Cardiac muscle cell (in vitro differentiated cells and primary cell): ENCODE results near the gene RBMS1. TPM values are rescaled to one million over a fixed set of nuclear protein-coding genes. Genes with fewer than 3 reads are reported as not detected.

ENCODE experiments used
- DNase-seq, 2 donors: peaks; one replicate each; pipeline versions ENCODE4 v3.0.0 to v3.0.0-alpha.2; 2010 to 2017; ENCODE audit warnings: low read depth in 1 of 2, low spot score in 1 of 2
- H3K27ac ChIP-seq: fragments of 200-600 bp; sonication (generic); 2 replicates; pipeline ENCODE4 v1.5.1; 2016
- H3K27me3 ChIP-seq: fragments of 200-600 bp; sonication (generic); 2 replicates; pipeline ENCODE4 v1.6.0; 2016; ENCODE audit warnings: control low read depth
- H3K36me3 ChIP-seq: fragments of 200-600 bp; sonication (generic); 2 replicates; pipeline ENCODE4 v1.5.1; 2016; ENCODE audit warnings: control low read depth
- H3K4me1 ChIP-seq: fragments of 200-600 bp; sonication (generic); 2 replicates; pipeline ENCODE4 v1.8.1; 2017; ENCODE audit warnings: low read depth, mild to moderate bottlenecking, mixed run types
- H3K4me3 ChIP-seq: fragments of 200-600 bp; sonication (generic); 2 replicates; pipeline ENCODE4 v1.5.1; 2016; ENCODE audit warnings: mild to moderate bottlenecking
- H3K9me3 ChIP-seq: fragments of 200-600 bp; sonication (generic); 2 replicates; pipeline ENCODE4 v1.5.1; 2017; ENCODE audit warnings: low read depth, mild to moderate bottlenecking, control low read depth
- polyA plus RNA-seq: library from polyadenylated mRNA; unstranded; fragments of >200 nt; fragmentation: Nextera tagmentation; extraction: Ambion mirVana; gene quantifications from 2 replicates; pipeline ENCODE4 v1.2.1, GENCODE V29; 2016
- total RNA-seq: library from RNA; depleted of rRNA; stranded (reverse); fragments of >200 nt; gene quantifications from 2 replicates; pipeline ENCODE4 v1.2.3, GENCODE V29; 2016
- TF ChIP-seq, protein P1 (sequence below): IDR thresholded peaks from 2 replicates; pipeline ENCODE4 v1.5.1; 2012; ENCODE audit warnings: low read depth, mild to moderate bottlenecking, low read length

RBMS1 gene
- total and polyA plus RNA-seq, 2 experiments from 2014 or later, result 89.5 to 99.9 TPM

DNA sequence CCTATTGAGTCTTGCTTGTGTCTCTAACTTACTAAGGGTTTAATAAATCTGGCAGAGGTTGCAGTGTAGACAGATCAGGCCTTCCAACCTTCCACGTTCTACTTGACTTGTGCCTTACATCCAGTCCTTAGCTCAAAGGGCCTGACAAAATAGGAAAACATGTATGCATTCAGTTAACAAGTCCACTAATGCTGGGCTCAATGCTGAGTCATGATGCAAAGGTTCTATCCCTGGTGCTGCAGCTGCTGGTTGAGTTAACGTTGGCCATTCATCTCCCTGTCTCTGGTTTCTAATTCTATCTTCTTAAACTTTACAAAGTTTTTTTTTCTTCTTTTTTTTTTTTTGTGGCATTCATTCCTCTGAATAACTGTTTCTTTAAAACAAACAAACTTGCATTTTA lies 247.3 kb downstream of the RBMS1 start:
- peaks cover 26% of the 10 kb centered on the region for H3K4me1 ChIP-seq
- no peaks in the 10 kb centered on the region for H3K36me3 ChIP-seq
- no peaks in the 10 kb centered on the region for H3K9me3 ChIP-seq
- DNase-seq, result no peak
- no peak overlapping the region for H3K27ac ChIP-seq
- TF ChIP-seq, protein P1, sequence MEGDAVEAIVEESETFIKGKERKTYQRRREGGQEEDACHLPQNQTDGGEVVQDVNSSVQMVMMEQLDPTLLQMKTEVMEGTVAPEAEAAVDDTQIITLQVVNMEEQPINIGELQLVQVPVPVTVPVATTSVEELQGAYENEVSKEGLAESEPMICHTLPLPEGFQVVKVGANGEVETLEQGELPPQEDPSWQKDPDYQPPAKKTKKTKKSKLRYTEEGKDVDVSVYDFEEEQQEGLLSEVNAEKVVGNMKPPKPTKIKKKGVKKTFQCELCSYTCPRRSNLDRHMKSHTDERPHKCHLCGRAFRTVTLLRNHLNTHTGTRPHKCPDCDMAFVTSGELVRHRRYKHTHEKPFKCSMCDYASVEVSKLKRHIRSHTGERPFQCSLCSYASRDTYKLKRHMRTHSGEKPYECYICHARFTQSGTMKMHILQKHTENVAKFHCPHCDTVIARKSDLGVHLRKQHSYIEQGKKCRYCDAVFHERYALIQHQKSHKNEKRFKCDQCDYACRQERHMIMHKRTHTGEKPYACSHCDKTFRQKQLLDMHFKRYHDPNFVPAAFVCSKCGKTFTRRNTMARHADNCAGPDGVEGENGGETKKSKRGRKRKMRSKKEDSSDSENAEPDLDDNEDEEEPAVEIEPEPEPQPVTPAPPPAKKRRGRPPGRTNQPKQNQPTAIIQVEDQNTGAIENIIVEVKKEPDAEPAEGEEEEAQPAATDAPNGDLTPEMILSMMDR, result no peak
- no peaks in the 10 kb centered on the region for H3K27me3 ChIP-seq
- H3K4me3 ChIP-seq, result no peak overlapping the region

- no peaks in the 10 kb centered on the region for H3K36me3 ChIP-seq
- no peaks in the 10 kb centered on the region for H3K9me3 ChIP-seq
- TF ChIP-seq, protein P1, result no peak
- H3K4me1 ChIP-seq, result peaks cover 24% of the 10 kb centered on the region
- DNase-seq, result no peak
- H3K27ac ChIP-seq, result no peak overlapping the region
- H3K27me3 ChIP-seq, result no peaks in the 10 kb centered on the region
- no peak overlapping the region for H3K4me3 ChIP-seq
Observed at GRCh38 chr2:160245614-160246155, 247.9 kb downstream of the RBMS1 start.

DNA sequence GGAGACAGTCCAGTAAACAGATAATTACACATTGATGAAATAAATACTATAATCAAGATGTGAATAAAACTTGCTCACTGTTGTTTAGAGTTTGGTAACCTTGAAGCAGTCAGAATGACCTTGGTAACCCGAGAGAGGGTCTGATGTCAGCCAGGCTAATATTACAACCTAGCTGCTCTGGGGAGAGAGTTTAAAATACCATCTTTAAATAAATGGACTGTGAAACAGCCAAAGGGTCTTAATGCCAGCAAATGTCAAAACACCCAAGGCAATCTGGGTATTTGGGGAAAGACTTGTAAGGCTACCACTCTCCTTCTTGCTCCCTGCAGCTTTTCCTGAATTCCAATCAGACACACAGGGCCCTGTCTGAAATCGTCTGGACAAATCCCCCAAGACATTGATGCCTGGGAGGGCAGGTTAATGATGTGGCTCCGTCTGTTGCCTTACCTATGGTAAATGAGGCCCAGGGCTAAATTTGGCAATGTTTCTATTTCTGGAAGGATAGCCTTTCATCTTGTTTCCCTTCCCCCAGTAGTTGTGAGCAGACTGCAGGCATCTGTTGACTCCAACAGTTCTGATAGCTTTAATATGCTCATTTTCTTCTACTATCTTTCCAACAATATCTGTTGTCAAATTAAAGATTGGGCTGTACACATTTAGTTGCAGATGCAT lies 250.6 kb downstream of the RBMS1 start:
- Histone ChIP-seq H3K27me3 (no peaks in the 10 kb centered on the region), H3K9me3 (no peaks in the 10 kb centered on the region), H3K4me3 (no peak overlapping the region), H3K36me3 (no peaks in the 10 kb centered on the region), H3K27ac (peak overlapping the region; percentile 94), H3K4me1 (peaks cover 28% of the 10 kb centered on the region)
- TF ChIP-seq, protein P1, result no peak
- peak in 1 of 2 donors; percentile 60 for DNase-seq

GRCh38 chr2:160241251-160242137 lies 252.1 kb downstream of the RBMS1 start:
- no peak overlapping the region for H3K4me3 ChIP-seq
- H3K27me3 ChIP-seq, result no peaks in the 10 kb centered on the region
- peaks cover 29% of the 10 kb centered on the region for H3K4me1 ChIP-seq
- H3K36me3 ChIP-seq, result no peaks in the 10 kb centered on the region
- TF ChIP-seq, protein P1, result no peak
- peak overlapping the region; percentile 94 for H3K27ac ChIP-seq
- no peaks in the 10 kb centered on the region for H3K9me3 ChIP-seq
- peak in 1 of 2 donors; percentile 77 for DNase-seq

GRCh38 chr2:160239436-160239835 lies 254.2 kb downstream of the RBMS1 start:
- H3K36me3 ChIP-seq, result no peaks in the 10 kb centered on the region
- no peaks in the 10 kb centered on the region for H3K27me3 ChIP-seq

More at GRCh38 chr2:160239436-160239835, 254.2 kb downstream of the RBMS1 start:
- TF ChIP-seq, protein P1, result no peak
- H3K4me3 ChIP-seq, result no peak overlapping the region
- H3K27ac ChIP-seq, result no peak overlapping the region
- no peaks in the 10 kb centered on the region for H3K9me3 ChIP-seq
- no peak for DNase-seq
- peaks cover 29% of the 10 kb centered on the region for H3K4me1 ChIP-seq
